ENCODE results near the gene MLIP. TPM values are rescaled to one million over a fixed set of nuclear protein-coding genes. Genes with fewer than 3 reads are reported as not detected.
"Not testable (repeated sequence)": the region's sequence is repeated elsewhere in the genome, so short reads cannot be mapped to it uniquely, and the experiment has no call there.

The MLIP gene
- polyA plus RNA-seq, 4 donors: 0.32 to 0.93 (median 0.48) TPM

DNA sequence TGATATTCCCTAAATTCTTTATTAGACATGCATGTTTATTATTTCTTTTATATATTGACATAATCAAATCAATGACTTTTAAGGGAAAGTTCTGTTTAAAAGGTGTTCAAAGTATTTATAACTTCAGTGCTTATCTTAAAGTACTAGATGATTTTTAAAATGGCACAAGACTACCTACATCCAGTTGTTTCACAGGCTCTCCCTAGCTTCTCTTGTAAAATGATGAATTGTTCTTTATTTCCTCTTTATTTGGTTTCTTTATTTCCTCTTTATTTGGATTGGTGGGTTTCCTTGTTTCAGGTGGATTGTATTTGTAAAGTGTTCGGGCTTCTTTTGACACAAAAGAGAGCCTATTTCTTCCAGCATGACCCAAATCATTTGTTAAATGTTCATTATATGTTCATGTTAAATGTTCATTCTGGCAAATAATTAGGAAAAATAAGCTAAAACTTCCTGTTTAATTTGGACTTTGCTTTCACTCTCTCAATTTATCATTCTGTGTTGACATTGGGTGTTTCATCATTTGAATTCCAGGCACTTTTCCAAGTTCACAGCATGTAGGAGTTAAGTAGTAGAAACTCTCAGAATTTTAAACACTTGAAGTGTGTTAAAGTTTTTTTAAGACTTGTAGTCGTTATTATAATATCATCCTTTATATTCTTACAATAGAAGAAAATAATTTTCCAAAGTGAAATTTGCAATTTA is 24.6 kb downstream of the MLIP start:
- DNase-seq (ENCODE audit: low read depth in 4 of 4, low spot score in 2 of 4): peak in 2 of 4 donors; percentile 14 to 23

DNA sequence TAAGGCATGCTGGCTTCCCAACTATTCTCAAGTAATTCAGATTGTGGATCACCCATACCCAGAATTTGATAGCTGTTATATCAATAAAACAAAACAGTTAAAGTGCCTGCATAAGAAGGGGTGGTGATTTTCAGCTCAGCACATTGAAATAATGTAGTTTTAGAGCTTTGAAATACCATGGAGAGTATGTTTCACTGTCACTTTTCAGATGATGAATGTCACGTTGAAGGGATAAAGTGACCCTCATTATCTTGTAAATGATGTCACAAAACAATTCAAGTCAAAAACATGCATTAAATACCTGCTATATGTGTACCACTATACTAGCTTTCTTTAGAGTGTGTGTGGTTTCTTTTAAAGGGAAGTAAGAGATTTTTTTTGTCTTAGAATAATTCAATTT is 27.6 kb downstream of the MLIP start:
- no peak for DNase-seq (ENCODE audit: low read depth in 4 of 4, low spot score in 2 of 4)

DNA sequence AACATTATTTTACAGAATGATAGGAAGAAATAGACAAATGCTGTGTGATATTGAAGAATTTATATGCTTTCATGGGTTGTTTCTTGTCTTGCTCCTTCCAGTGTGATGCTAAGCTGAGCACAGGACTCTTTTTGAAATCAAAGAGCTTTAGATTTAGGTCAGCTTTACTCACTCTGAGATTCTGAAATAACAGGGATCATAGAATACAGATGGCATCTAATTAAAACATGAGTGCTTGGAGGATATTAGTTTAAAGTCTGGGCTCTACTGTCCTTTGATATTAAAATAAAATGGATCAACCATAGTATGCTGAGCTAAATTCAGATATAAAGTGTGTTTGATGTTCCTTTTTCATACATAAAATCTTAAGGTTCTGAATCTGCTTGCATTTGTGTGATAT is 29.6 kb downstream of the MLIP start:
- DNase-seq (ENCODE audit: low read depth in 4 of 4, low spot score in 2 of 4): no peak

DNA sequence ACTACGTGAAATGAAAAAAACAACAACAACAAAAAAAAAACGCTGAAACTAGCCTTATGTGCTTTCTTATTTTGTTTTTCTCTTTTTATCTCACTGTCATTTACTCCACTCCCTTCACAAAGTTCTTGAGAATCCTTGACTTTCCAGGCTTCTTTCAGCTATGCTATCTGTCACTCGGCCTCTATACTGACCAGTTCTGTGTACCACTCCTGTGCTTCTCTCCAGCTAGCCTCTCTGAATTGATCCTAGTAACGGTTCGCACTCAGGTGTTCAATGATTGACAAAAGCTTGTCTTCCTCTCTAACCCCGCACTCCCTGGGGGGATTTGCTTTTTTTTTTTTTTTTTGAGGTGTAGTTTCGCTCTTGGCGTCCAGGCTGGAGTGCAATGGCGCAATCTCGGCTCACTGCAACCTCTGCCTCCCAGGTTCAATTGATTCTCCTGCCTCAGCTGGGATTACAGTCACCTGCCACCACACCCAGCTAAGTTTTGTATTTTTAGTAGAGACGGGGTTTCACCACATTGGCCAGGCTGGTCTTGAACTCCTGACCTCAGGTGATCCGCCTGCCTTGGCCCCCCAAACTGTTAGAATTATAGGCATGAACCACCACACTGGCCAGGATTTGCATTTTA is 31.8 kb downstream of the MLIP start:
- no peak for DNase-seq (ENCODE audit: low read depth in 4 of 4, low spot score in 2 of 4)

DNA sequence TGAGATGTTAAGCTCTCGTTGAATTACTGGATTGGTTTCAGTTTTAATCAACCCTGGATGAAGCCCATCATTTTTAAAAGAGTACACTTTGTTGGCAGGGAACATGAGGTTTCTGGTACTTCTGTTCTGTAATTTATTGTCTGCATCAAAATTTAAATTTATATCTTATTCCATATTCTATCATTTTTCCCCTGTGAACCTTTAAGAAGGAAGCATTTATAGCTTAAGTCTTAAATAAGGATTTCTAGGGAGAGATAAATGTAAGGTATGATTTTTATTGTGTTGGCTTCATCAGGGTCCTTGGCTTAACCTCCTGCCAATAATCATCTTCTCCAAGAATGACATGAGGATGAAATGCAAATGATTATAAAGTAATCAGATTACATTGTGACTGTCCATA is 40.6 kb downstream of the MLIP start:
- no peak for DNase-seq (ENCODE audit: low read depth in 4 of 4, low spot score in 2 of 4)

DNA sequence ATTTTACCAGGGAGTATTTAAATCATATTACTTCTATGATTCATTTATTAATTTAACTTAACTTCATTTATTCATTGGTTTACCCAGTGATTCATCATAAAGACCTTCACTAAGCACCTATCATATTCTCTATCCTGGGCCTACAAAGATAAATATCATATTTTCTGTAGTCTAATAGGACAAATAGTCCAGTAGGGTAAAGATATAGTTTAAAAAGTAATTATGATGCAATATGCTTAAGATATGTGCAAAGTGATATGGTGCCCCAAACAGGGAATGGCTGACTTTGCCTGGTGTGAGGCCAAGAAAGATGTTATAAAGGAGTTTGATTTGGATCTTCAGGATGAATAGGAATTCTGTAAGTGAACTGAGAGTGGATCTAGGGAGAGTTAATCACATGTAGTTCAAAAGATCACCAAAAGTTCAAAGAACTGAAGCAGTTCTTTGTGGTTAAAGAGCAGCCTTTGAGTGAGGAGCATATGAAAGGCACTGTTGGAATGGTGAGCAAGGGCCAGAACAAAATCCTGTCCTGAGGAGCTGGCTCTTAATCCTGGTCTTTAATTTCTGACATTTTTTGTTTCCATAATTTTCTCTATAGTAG is 45.5 kb downstream of the MLIP start:
- DNase-seq (ENCODE audit: low read depth in 4 of 4, low spot score in 2 of 4): no peak

DNA sequence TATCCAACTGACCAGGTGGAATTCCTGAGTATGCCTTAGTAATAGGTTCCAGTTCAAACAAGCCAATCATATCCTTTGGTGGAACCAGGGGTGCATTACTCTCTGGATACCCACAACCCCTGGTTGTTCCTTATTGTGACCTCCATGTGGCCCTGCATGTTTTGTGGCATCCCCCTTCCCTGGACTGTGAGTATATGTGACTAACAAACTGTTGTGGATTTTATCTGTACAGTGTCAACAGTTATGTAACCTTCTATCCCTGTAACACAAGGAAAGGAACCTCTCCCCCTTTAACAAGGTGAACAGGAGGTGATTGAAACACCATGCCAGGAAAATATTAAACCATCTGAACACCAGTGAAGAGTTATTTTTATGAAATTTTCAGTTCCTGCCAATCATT is 46.2 kb downstream of the MLIP start:
- DNase-seq (ENCODE audit: low read depth in 4 of 4, low spot score in 2 of 4): no peak

DNA sequence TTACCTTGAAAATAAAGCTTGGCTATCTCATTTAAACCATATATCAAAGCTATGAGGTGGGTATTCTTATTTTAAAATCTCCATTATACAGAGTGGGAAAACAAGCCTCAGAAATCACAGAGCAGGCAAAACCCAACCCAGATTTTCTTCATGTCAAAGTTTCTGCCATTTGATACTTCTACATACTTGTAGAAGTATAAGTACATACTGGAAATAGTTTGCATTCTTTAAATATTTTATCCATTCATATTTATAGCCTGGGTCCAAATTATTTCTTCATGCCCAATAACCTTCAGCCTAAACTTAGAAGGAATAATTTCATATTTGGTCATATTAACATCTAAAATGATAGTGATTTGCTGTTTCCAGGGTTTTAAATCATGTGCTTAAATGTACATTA is 61.8 kb downstream of the MLIP start:
- DNase-seq (ENCODE audit: low read depth in 4 of 4, low spot score in 2 of 4): no peak

DNA sequence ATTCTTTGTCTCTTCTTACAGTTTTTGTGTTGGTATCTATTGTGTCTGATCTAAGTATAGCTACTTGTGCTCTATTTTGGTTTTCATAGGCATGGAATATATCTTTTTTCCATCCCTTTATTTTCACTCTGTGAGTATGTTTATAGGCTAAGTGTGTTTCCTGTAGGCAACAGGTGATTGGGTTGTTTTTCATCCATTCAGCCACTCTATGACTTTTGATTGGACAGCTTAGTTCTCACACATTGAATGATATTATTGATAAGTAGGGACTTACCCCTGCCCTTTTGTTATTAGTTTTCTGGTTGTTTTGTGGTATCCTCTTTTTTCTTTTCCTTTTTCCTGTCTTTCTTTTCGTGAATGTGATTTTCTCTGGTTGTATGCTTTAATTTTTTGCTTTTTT is 67.9 kb downstream of the MLIP start:
- no peak for DNase-seq (ENCODE audit: low read depth in 4 of 4, low spot score in 2 of 4)

DNA sequence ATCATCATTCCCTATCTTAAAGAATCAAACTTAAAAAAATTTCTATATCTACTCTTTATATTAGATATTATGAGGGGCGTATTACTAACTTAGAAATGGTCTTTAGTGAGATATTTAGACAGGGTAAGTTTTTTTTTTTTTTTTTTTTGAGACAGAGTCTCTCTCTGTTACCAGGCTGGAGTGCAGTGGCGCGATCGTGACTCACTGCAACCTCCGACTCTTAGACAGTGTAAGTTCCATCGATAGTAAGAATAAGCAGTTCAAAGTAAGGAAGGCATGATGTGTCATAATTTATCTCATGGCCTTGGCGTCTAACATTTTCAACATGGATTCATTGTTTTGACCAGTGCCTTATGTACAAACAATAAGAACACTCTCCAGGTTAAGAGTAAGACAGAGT is 72.4 kb downstream of the MLIP start:
- DNase-seq (ENCODE audit: low read depth in 4 of 4, low spot score in 2 of 4): no peak

DNA sequence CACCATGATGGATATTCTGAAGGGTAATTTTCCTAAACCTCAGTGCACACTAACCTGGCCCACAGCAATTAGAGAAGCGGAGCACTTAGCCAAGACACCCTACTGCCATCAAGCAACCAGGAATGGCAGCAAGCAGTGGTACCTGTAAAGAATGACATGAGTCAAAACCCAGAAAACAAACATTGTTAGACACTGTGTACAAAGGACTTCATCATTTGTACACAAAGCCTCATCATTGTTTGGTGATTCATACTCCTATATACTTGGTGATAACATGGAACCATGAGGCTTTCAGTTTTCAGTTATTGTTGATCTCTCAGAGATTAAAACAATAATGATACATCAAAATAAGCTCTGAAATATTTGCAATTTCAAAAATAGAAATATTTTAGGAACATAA is 74.6 kb downstream of the MLIP start:
- no peak for DNase-seq (ENCODE audit: low read depth in 4 of 4, low spot score in 2 of 4)

DNA sequence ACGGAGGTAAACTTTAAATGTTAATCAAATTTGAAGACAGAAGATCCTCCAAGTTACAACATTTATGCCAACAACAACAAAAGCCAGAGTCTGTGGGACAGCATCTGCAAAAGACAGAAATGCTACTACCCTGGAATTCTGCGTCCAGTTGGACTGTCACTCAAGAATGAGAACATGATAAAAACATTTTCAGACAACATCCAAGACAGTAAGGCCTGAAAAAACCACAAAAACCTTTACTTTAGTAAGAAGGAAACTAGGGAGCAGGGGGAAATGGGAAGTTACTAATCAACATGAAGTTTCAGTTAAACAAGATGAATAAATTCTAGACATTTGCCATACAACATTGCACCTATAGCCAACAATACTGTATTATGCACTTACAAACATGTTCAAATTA is 77.6 kb downstream of the MLIP start:
- no peak for DNase-seq (ENCODE audit: low read depth in 4 of 4, low spot score in 2 of 4)

DNA sequence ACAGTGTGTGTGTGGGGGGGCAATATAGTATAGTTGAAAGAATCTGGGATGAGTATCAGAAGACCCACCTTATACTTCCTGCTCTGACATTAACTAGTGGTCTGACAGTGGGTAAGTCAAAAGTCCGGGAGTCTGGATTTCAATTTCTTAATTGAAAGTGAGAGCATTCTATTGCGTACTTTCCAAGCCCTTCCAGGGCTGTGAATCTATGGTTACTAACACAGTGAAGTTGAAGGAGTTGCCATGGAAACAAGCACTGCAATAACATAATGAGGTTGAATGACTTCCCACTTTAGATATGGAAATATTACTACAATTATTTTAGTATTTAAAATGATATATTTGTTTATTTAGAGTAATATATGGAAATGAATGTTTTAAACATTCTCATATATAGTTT is 80.2 kb downstream of the MLIP start:
- no peak for DNase-seq (ENCODE audit: low read depth in 4 of 4, low spot score in 2 of 4)

DNA sequence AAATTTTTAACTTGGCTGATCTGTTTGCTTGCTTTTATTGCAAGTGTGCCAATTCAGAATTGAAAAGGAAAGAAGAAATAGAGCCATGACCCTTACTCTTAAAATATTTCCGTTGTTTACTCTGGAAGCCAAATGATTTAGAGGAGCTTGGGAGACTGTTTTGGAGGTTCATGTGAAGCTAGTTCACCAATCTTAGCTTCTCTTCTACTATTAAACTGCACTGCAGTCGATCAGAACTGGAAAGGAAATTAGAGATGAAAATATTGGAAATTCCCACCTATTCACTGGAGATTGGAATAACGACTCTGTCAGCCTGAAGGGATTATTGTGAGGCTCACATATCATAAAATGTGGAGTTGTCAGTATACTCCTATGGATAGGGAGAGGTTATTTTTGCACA is 81.8 kb downstream of the MLIP start:
- DNase-seq (ENCODE audit: low read depth in 4 of 4, low spot score in 2 of 4): no peak

DNA sequence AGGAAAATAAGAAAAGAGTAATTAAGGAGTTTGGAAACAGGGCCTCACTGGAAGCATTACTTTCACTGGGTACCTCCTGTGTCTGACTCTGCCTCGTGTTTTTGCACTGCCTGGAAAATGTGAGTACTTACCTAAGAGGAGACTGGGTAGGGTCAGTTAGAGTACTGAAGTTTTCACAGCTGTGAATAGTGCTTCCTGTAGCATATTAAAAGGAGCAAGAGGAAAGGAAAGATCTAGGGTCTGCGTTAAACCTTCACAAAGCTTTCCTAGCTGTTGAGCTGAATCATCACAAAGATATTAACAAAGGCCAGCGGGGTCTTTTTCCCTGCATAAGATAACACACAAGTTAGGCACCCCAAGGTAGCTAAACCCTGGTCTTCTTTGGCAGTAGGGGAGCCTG is 82.3 kb downstream of the MLIP start:
- DNase-seq (ENCODE audit: low read depth in 4 of 4, low spot score in 2 of 4): no peak

DNA sequence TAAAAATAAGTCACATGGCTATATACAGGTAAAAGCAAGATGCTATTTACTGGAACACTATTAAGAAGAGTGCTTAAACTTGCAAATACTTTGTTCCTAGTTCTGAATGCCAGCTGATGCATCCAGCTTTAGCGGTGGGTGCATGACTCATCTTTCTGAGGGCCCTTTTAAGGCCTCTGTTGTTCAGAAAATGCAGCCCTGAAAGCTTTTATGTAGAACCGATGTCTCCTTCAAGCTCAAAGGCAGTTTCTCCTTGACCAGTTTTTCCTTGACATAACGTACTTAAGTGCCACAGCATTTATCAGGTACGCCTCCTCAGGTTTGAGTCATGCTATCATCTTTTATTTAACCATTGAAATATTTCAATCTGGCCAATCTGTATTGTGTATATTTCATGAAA is 82.8 kb downstream of the MLIP start:
- no peak for DNase-seq (ENCODE audit: low read depth in 4 of 4, low spot score in 2 of 4)

DNA sequence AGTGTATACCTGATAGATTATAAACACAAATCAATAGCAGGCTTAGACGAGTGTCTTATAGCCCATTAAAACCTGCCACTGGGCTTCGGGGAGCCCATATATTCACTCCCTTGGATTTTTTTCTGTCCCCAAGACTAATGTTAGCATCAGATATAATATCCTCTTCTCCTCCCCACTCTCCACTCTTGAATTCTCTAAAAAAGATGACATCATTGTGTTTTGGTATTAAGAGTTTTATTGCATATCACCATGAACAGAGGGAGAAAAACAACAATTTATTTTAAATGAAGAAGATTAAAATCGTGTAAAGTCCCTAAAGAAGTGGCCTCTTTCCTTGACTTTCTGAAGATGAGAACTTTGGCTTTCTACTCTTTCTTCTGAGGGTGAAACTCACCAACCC is 84.4 kb downstream of the MLIP start:
- no peak for DNase-seq (ENCODE audit: low read depth in 4 of 4, low spot score in 2 of 4)

DNA sequence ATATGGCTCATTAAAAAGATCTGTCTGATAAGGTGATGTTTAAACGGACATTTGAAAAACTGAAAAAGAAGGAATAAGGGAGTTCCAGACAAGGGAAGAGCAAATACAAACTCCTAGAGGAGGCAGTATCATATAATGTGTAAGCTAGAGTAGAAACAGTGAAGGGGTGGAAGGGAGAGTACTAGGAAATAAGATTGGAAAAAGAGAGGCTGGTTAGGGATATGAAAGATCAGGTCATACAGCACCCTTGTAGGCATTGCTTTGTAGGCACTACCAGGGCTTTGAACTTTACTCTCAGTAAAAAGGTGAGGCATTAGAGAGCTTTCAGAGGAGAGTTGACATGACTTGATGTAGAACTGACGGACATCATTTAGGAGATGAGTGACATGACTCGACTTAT is 85.7 kb downstream of the MLIP start:
- DNase-seq (ENCODE audit: low read depth in 4 of 4, low spot score in 2 of 4): no peak

DNA sequence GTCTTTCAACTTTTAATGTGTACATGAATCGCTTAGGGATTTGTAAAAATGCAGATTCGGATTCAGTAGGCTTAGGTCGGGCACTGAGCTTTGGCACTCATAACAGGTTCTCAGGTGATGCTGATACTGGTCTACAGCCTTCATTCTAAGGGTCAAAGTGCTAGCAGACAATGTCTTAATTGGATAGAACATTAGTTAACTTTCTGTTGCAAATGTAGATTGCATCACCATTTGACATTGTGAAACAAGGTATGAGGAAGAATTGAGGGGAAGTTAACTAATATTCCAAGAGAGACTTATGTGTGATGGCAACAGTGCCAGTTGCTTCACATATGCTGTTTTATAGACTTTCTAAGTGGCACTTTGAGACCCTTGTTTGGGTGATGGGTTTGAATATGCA is 86.9 kb downstream of the MLIP start:
- no peak for DNase-seq (ENCODE audit: low read depth in 4 of 4, low spot score in 2 of 4)

DNA sequence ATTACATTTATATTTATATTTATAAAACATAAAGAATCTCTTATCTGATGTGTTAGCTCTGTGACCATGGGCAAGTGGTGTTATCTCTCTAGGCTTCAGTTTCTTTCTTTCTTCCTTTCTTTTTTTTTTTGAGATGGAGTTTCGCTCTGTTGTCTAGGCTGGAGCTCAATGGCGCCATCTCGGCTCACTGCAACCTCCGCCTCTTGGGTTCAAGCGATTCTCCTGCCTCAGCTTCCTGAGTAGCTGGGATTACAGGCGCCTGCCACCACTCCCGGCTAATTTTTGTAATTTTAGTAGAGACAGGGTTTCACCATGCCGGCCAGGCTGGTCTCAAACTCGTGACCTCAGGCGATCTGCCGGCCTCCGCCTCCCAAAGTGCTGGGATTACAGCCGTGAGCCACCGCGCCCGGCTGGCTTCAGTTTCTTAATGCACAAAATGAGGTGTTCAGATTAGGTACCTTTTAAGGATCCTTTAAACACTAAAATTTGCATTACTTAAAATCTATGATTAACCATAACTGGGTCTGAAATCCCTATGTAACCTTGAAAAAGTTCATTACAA is 92.3 kb downstream of the MLIP start:
- DNase-seq (ENCODE audit: low read depth in 4 of 4, low spot score in 2 of 4): not testable (repeated sequence)

DNA sequence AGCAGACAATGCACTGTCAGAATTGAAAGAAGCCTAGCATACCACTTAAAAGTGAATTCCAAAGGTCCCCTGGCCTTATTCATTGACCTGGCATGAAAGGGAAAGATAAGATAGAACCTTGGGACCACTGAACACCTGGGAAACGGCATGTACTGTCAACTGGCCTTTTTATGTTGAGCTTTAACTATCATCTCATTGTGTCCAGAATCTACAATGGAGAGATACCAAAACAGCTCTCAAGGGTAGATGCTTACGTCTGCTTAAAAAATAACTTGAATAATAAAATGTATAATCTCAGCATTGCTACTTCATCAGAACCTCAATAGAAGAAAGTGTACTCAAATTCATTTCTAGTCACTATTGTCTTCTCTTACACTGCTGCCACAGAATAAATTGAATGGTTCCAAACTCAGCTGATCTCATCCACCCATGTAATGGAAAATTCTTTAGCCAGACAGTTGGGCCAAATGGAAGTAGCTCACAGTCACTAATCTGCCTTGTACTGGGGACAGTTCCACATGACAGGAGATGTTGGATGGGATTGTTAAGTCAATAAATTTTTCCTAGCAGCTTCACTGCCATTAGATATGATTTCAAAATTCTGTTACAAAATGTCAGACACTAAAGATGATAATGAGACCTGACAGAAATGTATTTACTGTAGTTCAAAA is 93.8 kb downstream of the MLIP start:
- DNase-seq (ENCODE audit: low read depth in 4 of 4, low spot score in 2 of 4): no peak
